A549 (cell line): ENCODE data around the gene KLHL2. TPM values are rescaled to one million over a fixed set of nuclear protein-coding genes. Genes with fewer than 3 reads are reported as not detected.

ENCODE experiments used
- ATAC-seq, 2 experiments: fragments of 200-7000 bp in 1 of 2; fragments of >200 bp in 1 of 2; cut with Nextera tagmentation in 1 of 2; cut with Tn5 transposase in 1 of 2; 3 replicates each; pipeline versions ENCODE4 v1.8.0 to v1.9.1; 2018 to 2020; ENCODE audit warnings: mild to moderate bottlenecking in 1 of 2, moderate library complexity in 1 of 2
- CTCF ChIA-PET: fragments of 300-600 bp; sonication (Branson Sonifier 250); formaldehyde crosslinking; extraction: SDS; loops from one replicate; lab custom pipeline; 2021; ENCODE audit warnings: antibody characterized with exemption, inconsistent platforms; lab: Yijun Ruan, JAX
- POLR2A ChIA-PET: fragments of 350-600 bp; formaldehyde crosslinking; extraction: SDS; loops from one replicate; lab custom pipeline; 2021; ENCODE audit warnings: antibody characterized with exemption, inconsistent platforms; lab: Yijun Ruan, JAX
- DNase-seq, 2 experiments: peaks; one replicate each; pipeline versions ENCODE4 v3.0.0 to v3.0.0-alpha.2; 2011 to 2016; ENCODE audit warnings: low read depth in 1 of 2, low spot score in 1 of 2
- FAIRE-seq: peaks from 2 replicates; lab custom pipeline; 2011; peaks lifted over from hg19 to GRCh38; lab: Jason Lieb, UNC
- H3K27ac ChIP-seq, 2 experiments: fragments of >200 bp; sonication (Bioruptor Twin); formaldehyde crosslinking; 3 replicates each; pipeline ENCODE4 v1.5.1; 2016 to 2017
- H3K4me1 ChIP-seq: fragments of >200 bp; sonication (Bioruptor Twin); formaldehyde crosslinking; 3 replicates; pipeline ENCODE4 v1.6.1; 2016
- H3K4me2 ChIP-seq: fragments of >200 bp; sonication (Bioruptor Twin); formaldehyde crosslinking; 3 replicates; pipeline ENCODE4 v1.6.1; 2016
- H3K4me3 ChIP-seq: fragments of >200 bp; sonication (Bioruptor Twin); formaldehyde crosslinking; 3 replicates; pipeline ENCODE4 v1.5.1; 2016
- H3K9me3 ChIP-seq: fragments of >200 bp; sonication (Bioruptor Twin); formaldehyde crosslinking; 3 replicates; pipeline ENCODE4 v1.6.1; 2016
- BHLHE40 ChIP-seq: IDR thresholded peaks from 2 replicates; pipeline ENCODE4 v1.6.1; 2012; ENCODE audit warnings: low read depth, low read length, inconsistent platforms
- CTCF ChIP-seq: fragments of >200 bp; sonication (Bioruptor Twin); formaldehyde crosslinking; IDR thresholded peaks from 3 replicates; pipeline ENCODE4 v1.5.1; 2016
- EHMT2 ChIP-seq: fragments of 200-600 bp; sonication (generic); IDR thresholded peaks from 2 replicates; pipeline ENCODE4 v1.6.1; 2016; ENCODE audit warnings: antibody characterized with exemption, low read depth, mild to moderate bottlenecking, moderate library complexity
- ELK1 ChIP-seq: fragments of 150-350 bp; IDR thresholded peaks from 2 replicates; pipeline ENCODE4 v1.6.1; 2014; ENCODE audit warnings: low read depth, mild to moderate bottlenecking, low read length
- EP300 ChIP-seq, 2 experiments: fragments of >200 bp; sonication (Bioruptor Twin); formaldehyde crosslinking; IDR thresholded peaks; 2 replicates in 1 of 2; 3 replicates in 1 of 2; pipeline ENCODE4 v1.6.1; 2016 to 2017
- ESRRA ChIP-seq: fragments of 150-350 bp; IDR thresholded peaks from 2 replicates; pipeline ENCODE4 v1.6.1; 2014; ENCODE audit warnings: mild to moderate bottlenecking, low read length, borderline replicate concordance
- HEYL ChIP-seq: fragments of 250-450 bp; sonication (Bioruptor Pico); IDR thresholded peaks from 2 replicates; pipeline ENCODE4 v1.8.0; 2021; ENCODE audit warnings: mild to moderate bottlenecking, moderate library complexity
- HOXB5 ChIP-seq: fragments of 250-450 bp; sonication (Bioruptor Pico); IDR thresholded peaks from 2 replicates; pipeline ENCODE4 v1.5.0; 2020; ENCODE audit warnings: mild to moderate bottlenecking, moderate library complexity
- JUN ChIP-seq, 2 experiments: fragments of >200 bp; sonication (Bioruptor Twin); formaldehyde crosslinking; IDR thresholded peaks; 2 replicates in 1 of 2; 3 replicates in 1 of 2; pipeline ENCODE4 v1.6.1; 2016 to 2017
- JUNB ChIP-seq: fragments of >200 bp; sonication (Bioruptor Twin); formaldehyde crosslinking; IDR thresholded peaks from 2 replicates; pipeline ENCODE4 v1.6.1; 2016
- KDM1A ChIP-seq: fragments of 200-600 bp; sonication (generic); IDR thresholded peaks from 2 replicates; pipeline ENCODE4 v1.6.1; 2016; ENCODE audit warnings: low read depth, mild to moderate bottlenecking
- MAZ ChIP-seq: fragments of 150-350 bp; IDR thresholded peaks from 2 replicates; pipeline ENCODE4 v1.6.1; 2014; ENCODE audit warnings: antibody characterized with exemption, low read depth, low read length, borderline replicate concordance
- PBX3 ChIP-seq: IDR thresholded peaks from 2 replicates; pipeline ENCODE4 v1.6.1; 2012
- POLR2A ChIP-seq: IDR thresholded peaks from 2 replicates; pipeline ENCODE4 v1.6.1; 2012; ENCODE audit warnings: mild to moderate bottlenecking, low read length
- RARB ChIP-seq: fragments of 250-450 bp; sonication (Bioruptor Pico); IDR thresholded peaks from 2 replicates; pipeline ENCODE4 v1.8.0; 2021; ENCODE audit warnings: mild to moderate bottlenecking, moderate library complexity
- REST ChIP-seq: fragments of 200-600 bp; sonication (generic); IDR thresholded peaks from 2 replicates; pipeline ENCODE4 v1.6.1; 2016; ENCODE audit warnings: antibody characterized with exemption, mild to moderate bottlenecking, moderate library complexity
- SMC3 ChIP-seq: fragments of >200 bp; sonication (Bioruptor Twin); formaldehyde crosslinking; IDR thresholded peaks from 3 replicates; pipeline ENCODE4 v1.6.1; 2018; ENCODE audit warnings: inconsistent platforms
- SREBF2 ChIP-seq: fragments of 450-650 bp; IDR thresholded peaks from 2 replicates; pipeline ENCODE4 v1.6.1; 2014; ENCODE audit warnings: mild to moderate bottlenecking, moderate library complexity
- ZSCAN20 ChIP-seq: fragments of 250-450 bp; sonication (Bioruptor Pico); IDR thresholded peaks from 2 replicates; pipeline ENCODE4 v1.8.0; 2022; ENCODE audit warnings: mild to moderate bottlenecking, moderate library complexity
- WGBS: methylation state at CpG from one replicate; pipeline ENCODE4 v1.1.6; 2017; ENCODE audit errors: missing lambda C conversion rate; 5-methylcytosine and 5-hydroxymethylcytosine counted together
- polyA plus RNA-seq, 4 experiments: library from polyadenylated mRNA; depleted of rRNA in 3 of 4; stranded (reverse); fragments of >200 nt; fragmentation: RNase III in 1 of 4; extraction: RNeasy Plus Mini Kit Qiagen cat#74134 plus additional on column Dnase treatment in 1 of 4; gene quantifications; 2 replicates in 3 of 4; 3 replicates in 1 of 4; pipeline ENCODE4 v1.2.3, GENCODE V29; 2011 to 2017

KLHL2 gene
- polyA plus RNA-seq, 2 of the 4 experiments (the other 2 are of a cell fraction): 13.6 to 21.6 TPM

GRCh38 chr4:165368567-165368966, 161.2 kb downstream of the KLHL2 start:
- Histone ChIP-seq H3K4me2 (no peak overlapping the region), H3K27ac (no peak overlapping the region), H3K4me1 (no peaks in the 10 kb centered on the region), H3K9me3 (no peaks in the 10 kb centered on the region), H3K4me3 (no peak overlapping the region)
- POLR2A ChIA-PET: no interaction called here
- ATAC-seq (no peak), DNase-seq (no peak), FAIRE-seq (no peak)
- TF ChIP-seq CTCF (no peak), HOXB5 (CRISPR knock-in tag) (no peak), ESRRA (no peak), SREBF2 (no peak), HEYL (CRISPR knock-in tag) (no peak), EHMT2 (no peak)
- CTCF ChIA-PET: no interaction called here
- WGBS: 81% methylated on average over 1 of the region's 1 CpG

GRCh38 chr4:165369522-165369921, 162.2 kb downstream of the KLHL2 start:
- Histone ChIP-seq H3K4me3 (no peak overlapping the region), H3K4me1 (no peaks in the 10 kb centered on the region), H3K9me3 (no peaks in the 10 kb centered on the region), H3K27ac (no peak overlapping the region), H3K4me2 (no peak overlapping the region)
- no peak for DNase-seq
- ATAC-seq: no peak
- ChIA-PET POLR2A (no interaction called here), CTCF (no interaction called here)
- TF ChIP-seq SREBF2 (no peak), PBX3 (no peak)
- 31% methylated on average over 5 of the region's 5 CpGs for WGBS
- FAIRE-seq: no peak

GRCh38 chr4:165370530-165370929, 163.2 kb downstream of the KLHL2 start:
- 11% methylated on average over 1 of the region's 1 CpG for WGBS

More at GRCh38 chr4:165370530-165370929, 163.2 kb downstream of the KLHL2 start:
- no peak for FAIRE-seq
- H3K9me3 ChIP-seq: no peaks in the 10 kb centered on the region
- TF ChIP-seq SMC3 (no peak), CTCF (no peak), KDM1A (no peak), REST (no peak), BHLHE40 (no peak), JUNB (no peak), EP300 (IDR thresholded peaks at IDR 0.05) (no peak), ESRRA (no peak), ZSCAN20 (no peak), MAZ (no peak), RARB (CRISPR knock-in tag) (no peak), HEYL (CRISPR knock-in tag) (no peak), JUN (IDR thresholded peaks at IDR 0.05) (no peak), POLR2A (no peak), ELK1 (no peak)
- H3K4me1 ChIP-seq: no peaks in the 10 kb centered on the region
- H3K4me3 ChIP-seq: no peak overlapping the region
- POLR2A ChIA-PET: no interaction called here
- DNase-seq: no peak
- no peak overlapping the region for H3K4me2 ChIP-seq
- no peak overlapping the region for H3K27ac ChIP-seq
- CTCF ChIA-PET: no interaction called here
- ATAC-seq: no peak
